HS-27A (cell line): Measurements from ENCODE around the gene SLC19A1.

ENCODE experiments used
- DNase-seq: peaks from one replicate; pipeline ENCODE4 v3.0.0-alpha.2; 2012; ENCODE audit warnings: low read depth, missing footprints

Gene SLC19A1

DNA sequence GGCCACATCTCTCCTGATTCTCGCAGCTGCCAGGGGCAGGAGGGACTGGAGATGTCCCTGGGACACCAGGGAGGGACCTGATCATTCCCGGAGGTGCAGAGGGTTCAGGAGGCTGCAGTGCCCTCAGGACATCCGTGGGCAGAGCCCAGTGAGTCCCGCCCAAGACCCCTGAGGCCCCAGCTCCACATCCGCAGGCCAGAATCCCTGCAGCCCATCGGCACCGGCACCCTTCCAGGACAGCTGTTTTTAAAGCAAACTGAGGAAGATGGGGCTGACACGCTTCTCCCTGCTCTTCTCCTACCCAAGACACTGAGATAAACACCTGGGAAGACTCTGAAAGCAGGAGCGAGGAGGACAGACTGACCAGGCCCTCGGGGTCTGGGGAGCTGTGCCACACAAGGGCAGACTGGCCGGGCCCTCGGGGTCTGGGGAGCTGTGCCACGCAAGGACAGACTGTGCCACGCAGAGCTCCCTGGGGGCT, 25.5 kb downstream of the SLC19A1 start:
- no peak for DNase-seq

DNA sequence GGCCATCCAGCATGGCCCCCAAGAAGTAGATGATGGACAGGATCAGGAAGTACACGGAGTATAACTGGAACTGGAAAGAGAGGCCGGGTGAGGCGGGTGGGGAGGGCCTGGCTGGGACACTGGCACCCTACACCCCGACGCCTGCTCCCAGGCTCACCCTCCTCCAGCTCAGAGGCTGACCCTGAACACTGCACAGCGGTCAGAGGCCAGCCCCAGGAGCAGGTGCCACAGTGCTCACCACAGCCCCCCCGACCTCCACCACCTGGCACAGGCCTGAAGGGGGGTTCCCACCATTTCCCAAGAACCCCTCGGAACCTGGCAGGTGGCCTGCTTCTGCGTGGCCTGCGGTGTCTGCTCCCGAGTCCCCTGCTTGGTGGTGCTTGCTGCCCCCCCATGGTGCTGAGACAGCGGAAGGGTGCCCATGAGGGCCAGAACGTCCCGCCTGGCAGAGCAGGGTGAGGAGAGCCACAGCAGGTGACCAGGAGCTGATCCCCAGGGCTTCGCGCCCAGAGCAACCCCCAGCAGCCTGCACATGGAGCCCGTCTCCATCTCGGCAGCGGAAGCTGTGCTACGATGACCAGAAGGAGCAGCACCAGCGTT, 26.1 kb downstream of the SLC19A1 start:
- DNase-seq = no peak

DNA sequence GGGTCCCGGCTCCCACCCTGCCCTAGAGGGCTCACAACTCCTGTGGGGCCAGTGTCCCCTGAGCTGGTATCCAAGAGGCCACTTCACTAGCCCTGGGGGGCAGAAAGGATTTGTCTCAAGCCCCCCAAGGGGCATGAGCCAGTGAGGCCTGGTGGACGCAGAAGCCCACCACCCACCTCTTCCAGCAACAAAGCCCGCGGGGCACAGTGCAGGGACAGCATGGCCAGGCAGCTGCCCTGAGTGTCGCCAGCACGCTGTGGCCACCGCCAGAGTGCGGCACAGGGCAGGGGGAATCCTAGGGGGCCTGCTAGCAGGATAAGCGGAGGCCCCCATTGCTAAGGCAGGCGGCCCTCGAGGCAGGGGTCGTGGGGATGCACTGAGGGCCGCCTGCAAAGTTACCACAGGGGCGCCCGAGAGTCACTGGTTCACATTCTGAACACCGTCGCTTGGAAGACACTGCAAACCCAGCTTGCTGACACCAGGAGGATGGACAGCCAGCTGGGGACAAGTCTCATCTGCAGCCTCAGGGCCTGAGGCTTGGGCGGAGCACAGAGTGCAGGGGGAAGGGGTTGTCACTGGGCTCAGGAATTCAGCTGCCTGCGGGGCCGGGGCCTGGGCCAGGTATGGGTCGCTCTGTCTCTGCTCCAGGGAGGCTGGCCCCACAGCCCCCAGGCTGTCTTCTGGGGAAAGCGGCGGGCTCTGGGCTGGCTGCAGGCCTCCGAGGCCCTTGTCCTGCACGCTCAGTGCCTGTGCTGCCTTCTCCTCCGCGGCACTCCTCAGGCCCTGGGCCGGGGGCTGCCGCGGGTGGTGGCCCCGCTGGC, 26.8 kb downstream of the SLC19A1 start:
- no peak for DNase-seq

DNA sequence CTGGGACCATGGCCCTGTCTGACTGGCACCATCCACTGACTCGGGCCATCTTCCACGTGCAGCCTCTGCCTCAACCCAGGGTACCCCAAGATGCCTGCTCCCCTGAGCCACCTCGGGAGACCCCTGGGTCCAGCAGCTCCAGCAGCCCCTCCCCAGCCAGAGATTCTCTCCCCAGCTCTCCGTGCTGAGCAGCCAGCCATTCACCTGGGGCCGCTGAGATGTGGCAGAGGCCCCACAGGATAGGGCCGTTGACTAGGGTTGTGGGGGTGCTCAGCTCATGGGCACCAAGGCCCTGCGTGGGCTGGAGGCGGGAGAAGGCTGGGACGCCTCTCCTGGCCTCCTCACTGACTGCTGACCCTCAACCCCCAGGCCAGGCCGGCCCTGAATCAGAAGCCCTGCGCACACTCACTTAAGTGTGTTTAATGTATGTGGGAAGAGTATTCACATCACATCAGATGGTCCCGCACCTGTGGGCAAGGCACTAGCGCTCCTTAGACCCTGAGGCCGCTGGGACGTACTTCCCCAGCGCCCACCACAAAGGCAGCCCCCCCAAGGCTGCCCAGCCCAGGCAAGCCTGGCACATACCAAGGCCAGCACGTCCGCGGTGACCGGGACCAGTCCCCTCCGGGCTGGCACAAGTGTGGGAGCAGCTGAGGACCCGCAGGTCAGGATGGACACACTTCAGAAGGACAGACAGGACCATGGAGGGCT, 27.8 kb downstream of the SLC19A1 start:
- DNase-seq = no peak

DNA sequence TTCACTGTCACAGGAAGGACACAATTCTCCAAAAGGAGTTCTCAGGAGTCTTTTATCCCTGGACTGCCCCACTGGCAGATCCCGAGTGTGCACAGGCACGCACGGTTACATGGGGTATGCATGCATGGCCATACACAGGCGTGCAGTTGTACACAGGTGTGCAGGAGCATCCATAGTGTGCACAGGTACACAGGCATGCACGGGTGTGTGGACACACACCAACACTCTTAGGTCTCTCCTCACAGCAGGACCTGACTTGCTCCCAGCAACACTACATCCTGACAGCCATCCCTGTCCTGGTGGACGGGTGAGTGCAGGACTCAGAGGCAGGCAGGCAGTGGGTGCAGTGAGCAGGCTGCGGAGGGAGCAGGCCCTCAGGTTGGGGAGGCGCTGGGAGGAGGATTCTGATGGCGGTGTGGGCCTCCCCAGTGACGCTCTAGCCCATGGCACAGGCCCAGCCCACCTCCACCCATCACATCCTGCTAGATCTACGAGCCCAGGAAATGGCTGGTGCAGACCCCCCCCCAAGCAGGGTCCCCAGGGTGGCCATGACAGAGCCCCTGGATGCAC, 28.4 kb downstream of the SLC19A1 start:
- no peak for DNase-seq

DNA sequence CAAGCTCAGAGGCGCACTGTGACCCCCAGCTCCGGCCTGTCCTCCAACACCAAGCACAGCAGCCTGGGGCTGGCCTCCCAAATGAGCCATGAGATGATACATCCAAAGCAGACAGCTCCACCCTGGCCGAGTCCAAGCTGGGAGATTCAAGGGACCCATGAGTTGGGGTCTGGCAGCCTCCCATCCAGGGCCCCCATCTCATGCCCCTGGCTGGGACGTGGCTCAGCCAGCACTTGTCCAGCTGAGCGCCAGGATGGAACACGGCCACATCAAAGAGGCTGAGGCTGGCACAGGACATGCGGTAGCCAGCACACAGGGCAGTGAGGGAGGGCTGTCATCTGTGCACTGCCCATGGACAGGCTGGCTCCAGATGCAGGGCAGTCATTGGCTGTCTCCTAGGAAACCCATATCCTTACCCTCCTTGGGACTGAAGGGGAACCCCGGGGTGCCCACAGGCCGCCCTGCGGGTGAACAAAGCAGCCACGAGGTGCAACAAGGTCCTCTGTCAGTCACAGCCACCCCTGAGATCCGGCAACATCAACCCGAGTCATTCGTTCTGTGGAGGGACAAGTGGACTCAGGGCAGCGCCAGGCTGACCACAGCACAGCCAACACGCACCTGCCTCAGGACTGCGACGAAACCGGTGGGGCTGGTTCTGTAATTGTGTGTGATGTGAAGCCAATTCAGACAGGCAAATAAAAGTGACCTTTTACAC, 29.1 kb downstream of the SLC19A1 start:
- no peak for DNase-seq

DNA sequence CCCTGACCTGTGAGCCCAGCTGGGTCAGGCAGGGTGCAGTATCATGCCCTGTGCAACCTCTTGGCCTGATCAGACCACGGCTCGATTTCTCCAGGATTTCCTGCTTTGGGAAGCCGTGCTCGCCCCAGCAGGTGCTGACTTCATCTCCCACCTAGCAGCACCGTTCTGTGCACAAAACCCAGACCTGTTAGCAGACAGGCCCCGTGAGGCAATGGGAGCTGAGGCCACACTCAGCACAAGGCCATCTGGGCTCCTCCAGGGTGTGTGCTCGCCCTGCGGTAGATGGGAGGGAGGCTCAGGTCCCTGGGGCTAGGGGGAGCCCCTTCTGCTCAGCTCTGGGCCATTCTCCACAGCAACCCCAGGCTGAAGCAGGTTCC, 29.6 kb downstream of the SLC19A1 start:
- DNase-seq = no peak

DNA sequence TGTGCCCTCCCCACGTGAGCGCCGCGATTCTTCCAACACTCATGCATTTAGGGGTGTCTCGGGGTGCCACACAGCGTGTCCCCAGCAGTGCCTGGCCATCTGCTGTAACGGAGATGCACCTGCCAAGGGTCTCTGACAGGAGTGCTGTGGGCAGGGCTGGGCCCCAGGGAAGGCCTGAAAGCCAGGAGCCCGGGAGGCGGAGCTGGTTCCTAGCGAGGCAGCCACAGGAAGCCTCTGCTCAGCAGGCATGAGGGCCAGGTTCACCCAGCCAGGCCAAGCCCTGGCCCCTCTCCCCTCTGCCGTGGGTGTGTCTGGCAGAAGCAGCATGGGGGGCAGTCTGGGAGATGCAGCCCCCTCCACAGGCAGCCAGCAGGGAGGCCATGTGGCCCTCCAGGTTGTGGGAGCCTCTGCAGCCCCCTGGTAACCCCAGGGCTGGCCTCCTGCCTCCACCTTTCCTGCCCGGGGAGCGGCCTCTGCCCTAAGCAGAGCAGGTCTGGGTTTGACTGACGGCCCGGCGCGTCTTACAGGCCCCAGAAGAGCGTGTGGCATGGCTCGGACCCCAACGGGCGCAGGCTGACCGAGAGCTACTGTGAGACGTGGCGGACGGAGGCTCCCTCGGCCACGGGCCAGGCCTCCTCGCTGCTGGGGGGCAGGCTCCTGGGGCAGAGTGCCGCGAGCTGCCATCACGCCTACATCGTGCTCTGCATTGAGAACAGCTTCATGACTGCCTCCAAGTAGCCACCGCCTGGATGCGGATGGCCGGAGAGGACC, 30.4 kb downstream of the SLC19A1 start:
- DNase-seq = no peak

DNA sequence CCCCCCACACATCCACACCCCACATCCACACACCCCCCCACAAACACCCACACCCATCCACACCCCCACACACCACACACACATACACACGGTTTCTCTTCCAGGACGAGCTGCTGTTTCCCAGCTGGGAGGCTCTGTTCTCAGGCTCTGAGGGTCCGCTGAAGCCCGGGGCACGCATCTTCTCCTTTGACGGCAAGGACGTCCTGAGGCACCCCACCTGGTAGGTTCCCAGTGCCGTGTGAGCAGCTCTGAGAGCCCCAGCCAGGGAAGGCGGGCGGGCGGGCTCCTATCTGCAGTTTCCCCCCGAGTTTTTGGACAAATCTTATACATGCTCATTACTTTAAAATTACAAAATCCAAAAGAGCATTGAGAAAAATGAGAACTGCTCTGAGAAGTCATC, 31.2 kb downstream of the SLC19A1 start:
- no peak for DNase-seq

DNA sequence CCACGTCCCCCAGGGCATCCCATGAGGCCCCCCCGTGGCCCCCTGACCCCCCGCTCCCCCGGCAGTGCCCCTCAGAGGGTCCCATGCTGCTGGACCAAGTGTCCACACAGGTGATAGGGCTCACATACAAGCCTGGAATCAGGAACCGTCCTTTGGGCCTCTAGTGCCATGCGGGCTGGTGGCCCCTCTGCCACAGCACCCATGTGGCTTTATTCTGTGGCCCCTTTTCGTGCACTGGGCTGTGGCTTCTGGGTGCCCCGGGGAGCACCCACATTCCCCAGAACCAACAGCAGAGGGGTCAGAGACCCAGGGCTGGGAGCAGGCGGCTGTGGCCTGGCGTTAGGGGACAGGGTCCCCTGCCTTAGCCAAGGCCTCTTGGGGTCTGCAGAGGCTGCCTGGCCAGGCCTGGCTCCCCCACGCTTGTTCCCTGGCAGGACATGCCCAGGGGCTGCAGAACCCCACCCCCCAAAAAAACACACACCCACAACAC, 31.7 kb downstream of the SLC19A1 start:
- no peak for DNase-seq

DNA sequence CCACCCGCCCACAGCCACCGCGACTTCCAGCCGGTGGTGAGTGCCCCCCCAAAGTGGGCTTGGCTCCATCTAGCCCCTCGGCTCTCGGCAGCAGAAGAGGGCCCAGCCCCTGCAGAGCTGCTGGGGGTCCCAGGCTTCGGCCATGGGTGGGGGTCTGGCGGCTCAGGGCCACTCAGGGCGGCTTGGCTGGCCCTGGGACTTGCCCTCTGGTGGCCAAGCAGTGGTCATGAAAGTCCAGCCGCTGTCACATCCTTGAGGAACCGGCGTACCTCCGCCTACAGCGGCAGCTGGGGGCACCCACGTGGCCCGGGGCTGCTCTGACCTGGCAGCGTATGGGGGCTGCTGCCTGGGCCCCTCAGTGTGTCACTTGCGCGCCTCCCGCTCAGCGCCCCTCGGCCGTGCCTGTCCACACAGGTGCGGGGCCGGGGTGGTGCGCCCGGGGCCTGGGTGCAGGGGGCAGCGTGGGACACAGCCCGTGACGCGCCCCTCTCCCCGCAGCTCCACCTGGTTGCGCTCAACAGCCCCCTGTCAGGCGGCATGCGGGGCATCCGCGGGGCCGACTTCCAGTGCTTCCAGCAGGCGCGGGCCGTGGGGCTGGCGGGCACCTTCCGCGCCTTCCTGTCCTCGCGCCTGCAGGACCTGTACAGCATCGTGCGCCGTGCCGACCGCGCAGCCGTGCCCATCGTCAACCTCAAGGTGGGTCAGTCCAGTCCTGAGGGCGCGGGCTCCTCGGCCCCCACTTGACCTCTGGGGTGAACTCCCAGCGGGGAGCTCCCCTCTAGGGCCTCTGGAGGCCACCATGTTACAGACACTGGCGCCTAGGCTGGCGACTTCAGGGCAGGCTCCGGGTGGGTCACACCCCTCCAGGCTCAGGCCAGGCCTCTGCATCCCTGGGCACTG, 32.4 kb downstream of the SLC19A1 start:
- DNase-seq = no peak

DNA sequence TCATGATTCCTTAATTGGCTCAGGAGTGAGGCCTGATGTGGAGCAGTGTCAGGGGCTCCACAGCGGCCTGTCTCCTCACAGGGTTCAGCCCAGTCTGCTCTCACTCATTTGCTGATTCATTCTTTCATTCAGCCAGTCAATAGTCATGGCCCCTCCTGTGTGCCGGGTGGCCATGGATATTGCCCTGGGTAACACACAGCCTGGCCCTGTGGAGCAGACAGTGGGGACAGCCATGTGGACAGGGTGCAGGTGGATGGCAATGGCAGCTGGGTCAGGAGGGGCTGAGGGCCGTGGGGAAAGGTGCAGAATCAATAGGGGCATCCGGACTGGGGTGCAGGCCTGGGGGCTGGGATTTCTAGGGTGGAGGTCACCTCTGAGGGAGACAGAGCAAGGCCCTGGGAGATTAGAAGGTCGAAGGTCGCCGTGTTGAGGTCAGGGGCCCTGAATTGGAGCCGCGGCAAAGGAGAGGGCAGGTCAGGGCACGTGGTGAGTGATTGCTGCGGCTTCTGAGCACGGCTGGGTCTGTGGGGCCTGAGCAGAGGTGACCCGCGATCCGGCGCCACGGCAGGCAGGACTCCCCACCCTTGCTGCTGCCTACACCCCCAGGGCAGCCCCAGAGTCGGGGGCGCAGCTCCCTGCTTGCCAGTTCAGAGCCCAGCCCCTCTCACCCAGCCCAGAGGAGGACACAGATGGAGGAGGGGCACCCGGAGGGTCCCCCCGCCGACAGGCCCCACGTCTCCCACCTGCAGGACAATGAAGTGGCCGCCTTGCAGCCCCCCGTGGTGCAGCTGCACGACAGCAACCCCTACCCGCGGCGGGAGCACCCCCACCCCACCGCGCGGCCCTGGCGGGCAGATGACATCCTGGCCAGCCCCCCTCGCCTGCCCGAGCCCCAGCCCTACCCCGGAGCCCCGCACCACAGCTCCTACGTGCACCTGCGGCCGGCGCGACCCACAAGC, 33.4 kb downstream of the SLC19A1 start:
- no peak for DNase-seq

DNA sequence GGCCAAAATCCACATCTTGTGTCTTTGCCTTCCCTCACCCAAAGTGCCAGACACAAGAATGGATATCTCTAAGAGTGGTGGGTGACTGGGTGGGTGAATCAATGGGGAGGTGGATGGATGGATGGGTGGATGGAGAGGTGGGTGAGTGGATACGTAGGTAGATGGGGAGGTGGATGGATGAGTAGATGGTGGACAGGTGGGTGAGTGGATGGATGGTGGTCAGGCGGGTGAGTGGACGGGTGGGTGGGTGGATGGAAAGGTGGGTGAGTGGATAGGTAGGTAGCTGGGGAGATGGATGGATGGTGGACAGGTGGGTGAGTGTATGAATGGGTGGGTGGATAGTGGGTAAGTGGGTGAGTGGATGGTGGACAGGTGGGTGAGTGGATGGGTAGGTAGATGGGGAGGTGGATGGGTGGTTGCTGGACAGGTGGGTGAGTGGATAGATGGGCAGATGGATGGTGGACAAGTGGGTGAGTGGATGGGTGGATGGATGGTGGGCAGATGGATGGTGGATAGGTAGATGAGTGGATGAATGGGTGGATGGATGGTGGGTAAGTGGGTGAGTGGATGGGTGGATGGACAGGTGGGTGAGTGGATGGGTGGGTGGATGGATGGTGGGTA, 34.2 kb downstream of the SLC19A1 start:
- no peak for DNase-seq

DNA sequence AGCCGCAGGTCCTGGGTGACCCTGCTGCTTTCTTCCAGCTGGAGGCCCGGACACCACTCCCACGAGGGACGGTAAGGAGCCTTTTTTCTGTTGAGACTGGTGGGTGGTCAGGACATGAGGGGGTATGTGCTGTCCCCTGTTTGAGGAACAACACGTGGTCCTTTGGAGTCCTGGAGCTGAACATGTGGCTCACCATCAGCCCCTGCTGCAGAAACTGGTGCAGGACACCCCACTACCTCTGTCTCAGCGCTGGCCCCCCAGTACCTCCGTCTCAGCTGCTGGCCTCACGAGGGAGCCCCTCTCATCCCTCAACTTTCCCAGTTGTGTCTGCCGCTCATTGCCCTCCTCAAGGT, 34.7 kb downstream of the SLC19A1 start:
- no peak for DNase-seq

DNA sequence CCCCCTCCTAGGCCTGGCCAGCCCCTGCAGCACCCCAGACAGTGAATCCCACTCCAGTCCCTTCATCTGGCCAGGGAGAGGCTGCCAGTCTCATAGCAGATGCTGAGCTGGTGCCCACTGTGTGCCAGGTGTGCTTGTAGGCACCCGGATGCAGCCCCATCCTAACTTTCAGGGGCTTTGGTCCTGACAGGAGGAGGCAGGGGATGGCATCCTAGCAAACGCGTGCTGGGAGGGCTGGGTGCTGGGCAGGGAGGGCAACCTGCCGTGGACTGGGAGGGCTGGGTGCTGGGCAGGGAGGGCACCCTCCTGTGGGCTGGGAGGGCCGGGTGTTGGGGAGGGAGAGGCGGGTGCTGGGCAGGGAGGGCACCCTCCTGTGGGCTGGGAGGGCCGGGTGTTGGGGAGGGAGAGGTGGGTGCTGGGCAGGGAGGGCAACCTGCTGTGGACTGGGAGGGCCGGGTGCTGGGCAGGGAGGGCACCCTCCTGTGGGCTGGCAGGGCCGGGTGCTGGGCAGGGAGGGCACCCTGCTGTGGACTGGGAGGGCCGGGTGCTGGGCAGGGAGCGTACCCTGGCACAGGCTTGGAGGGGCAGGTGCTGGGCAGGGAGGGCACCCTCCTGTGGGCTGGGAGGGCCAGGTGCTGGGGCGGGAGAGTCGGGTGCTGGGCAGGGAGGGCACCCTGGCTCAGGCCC, 35.3 kb downstream of the SLC19A1 start:
- no peak for DNase-seq

DNA sequence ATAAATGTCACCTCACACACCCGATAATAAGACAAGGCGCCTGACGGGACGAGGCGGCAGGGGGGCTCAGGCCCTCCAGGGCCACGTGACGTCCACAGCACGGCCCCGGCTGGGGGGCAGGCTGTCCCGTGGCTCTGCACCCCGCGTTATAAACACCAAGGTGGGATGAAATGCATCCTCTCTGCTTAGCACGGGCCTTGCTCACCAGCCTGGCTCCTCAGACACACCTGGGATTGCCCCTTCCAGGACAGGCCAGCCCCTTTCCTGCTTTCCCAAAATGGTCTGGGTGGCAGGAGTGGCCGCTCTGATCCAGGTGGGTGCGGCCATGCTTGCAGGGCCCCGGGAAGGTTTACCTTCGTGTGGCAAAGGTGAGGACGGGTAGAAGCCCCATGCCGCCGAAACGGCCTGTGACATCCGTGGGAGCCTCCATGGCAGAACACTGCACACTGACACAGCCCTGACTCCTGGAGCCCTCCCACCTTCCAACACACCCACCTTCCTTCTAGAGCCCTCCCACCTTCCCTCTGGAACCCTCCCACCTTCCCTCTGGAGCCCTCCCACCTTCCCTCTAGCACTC, 35.9 kb downstream of the SLC19A1 start:
- DNase-seq = no peak

DNA sequence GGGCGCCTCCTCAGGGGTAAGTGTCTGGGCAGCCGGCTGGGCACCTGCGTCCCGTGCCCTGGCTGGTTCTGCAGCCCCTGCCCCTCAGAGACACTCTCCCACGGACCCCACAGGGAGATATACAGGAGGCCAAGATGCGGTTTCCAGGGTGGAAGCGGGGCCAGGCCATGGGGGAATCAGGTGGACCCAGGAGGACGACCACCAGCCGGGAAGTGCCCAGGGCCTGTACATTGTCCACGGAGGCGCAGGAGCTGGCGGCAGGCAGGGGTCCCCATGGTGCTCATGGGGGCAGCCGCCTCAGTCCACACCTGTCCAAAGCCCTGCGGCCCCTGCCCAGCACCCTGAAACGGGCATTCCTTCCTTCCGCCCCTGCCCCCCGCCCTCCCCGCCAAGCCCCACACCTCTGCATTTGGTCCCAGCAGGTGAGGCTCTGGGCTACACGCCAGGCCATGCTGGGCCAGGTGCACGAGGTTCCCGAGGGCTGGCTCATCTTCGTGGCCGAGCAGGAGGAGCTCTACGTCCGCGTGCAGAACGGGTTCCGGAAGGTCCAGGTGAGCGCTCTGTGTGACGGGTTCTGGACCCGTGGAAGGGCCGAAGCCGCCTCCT, 36.7 kb downstream of the SLC19A1 start:
- no peak for DNase-seq
